H9 (cell line): ENCODE data around the gene TENM3. TPM values are rescaled to one million over a fixed set of nuclear protein-coding genes. Genes with fewer than 3 reads are reported as not detected.

Experiments used
- DNase-seq: peaks from one replicate; pipeline ENCODE4 v3.0.0-alpha.2; 2017
- H2AFZ ChIP-seq: one replicate; pipeline ENCODE4 v1.6.1; 2013; ENCODE audit warnings: mild to moderate bottlenecking, low read length, control low read depth, moderate library complexity
- H2AK5ac ChIP-seq: 2 replicates; pipeline ENCODE4 v1.6.1; 2013; ENCODE audit warnings: low read length, control low read depth, mixed read lengths; ENCODE audit not compliant: insufficient read length
- H2BK120ac ChIP-seq: one replicate; pipeline ENCODE4 v1.6.1; 2013; ENCODE audit warnings: low read depth, mild to moderate bottlenecking, low read length, control low read depth, inconsistent platforms; ENCODE audit not compliant: poor library complexity, severe bottlenecking
- H2BK12ac ChIP-seq: 2 replicates; pipeline ENCODE4 v1.6.1; 2013; ENCODE audit warnings: low read length, control low read depth, mixed read lengths, low read depth; ENCODE audit not compliant: insufficient read length
- H2BK15ac ChIP-seq: 2 replicates; pipeline ENCODE4 v1.6.1; 2013; ENCODE audit warnings: low read depth, low read length, control low read depth
- H2BK20ac ChIP-seq: one replicate; pipeline ENCODE4 v1.6.1; 2013; ENCODE audit warnings: low read depth, mild to moderate bottlenecking, low read length, control low read depth, inconsistent platforms; ENCODE audit not compliant: poor library complexity, severe bottlenecking
- H2BK5ac ChIP-seq: 2 replicates; pipeline ENCODE4 v1.6.1; 2013; ENCODE audit warnings: low read length, control low read depth, mixed read lengths; ENCODE audit not compliant: insufficient read length
- H3K14ac ChIP-seq: 2 replicates; pipeline ENCODE4 v1.6.1; 2013; ENCODE audit warnings: low read length, control low read depth; ENCODE audit not compliant: insufficient read depth
- H3K18ac ChIP-seq: 2 replicates; pipeline ENCODE4 v1.6.1; 2013; ENCODE audit warnings: low read depth, mild to moderate bottlenecking, mixed read lengths, low read length, control low read depth; ENCODE audit not compliant: insufficient read length
- H3K23ac ChIP-seq: 2 replicates; pipeline ENCODE4 v1.6.1; 2013; ENCODE audit warnings: low read length, control low read depth, mixed read lengths, low read depth; ENCODE audit not compliant: insufficient read length
- H3K23me2 ChIP-seq: 2 replicates; pipeline ENCODE4 v1.6.1; 2013; ENCODE audit warnings: low read depth, mild to moderate bottlenecking, mixed read lengths, low read length, control low read depth; ENCODE audit not compliant: insufficient read length, poor library complexity, severe bottlenecking
- H3K27ac ChIP-seq: 2 replicates; pipeline ENCODE4 v1.5.1; 2013; ENCODE audit warnings: low read length, control low read depth, mixed read lengths, low read depth; ENCODE audit not compliant: insufficient read length
- H3K27me3 ChIP-seq: 2 replicates; pipeline ENCODE4 v1.6.1; 2013; ENCODE audit warnings: low read length, control low read depth, inconsistent platforms; ENCODE audit not compliant: insufficient read depth
- H3K4ac ChIP-seq: 2 replicates; pipeline ENCODE4 v1.6.1; 2013; ENCODE audit warnings: low read depth, mild to moderate bottlenecking, control low read depth, inconsistent platforms, low read length, moderate library complexity
- H3K4me1 ChIP-seq: 2 replicates; pipeline ENCODE4 v1.6.1; 2013; ENCODE audit warnings: low read length, control low read depth, inconsistent platforms; ENCODE audit not compliant: insufficient read depth
- H3K4me2 ChIP-seq: 2 replicates; pipeline ENCODE4 v1.6.1; 2013; ENCODE audit warnings: low read length, control low read depth, mixed read lengths; ENCODE audit not compliant: insufficient read length, insufficient read depth
- H3K56ac ChIP-seq: 2 replicates; pipeline ENCODE4 v1.6.1; 2013; ENCODE audit warnings: low read depth, mild to moderate bottlenecking, mixed read lengths, low read length, control low read depth; ENCODE audit not compliant: insufficient read length
- H3K79me1 ChIP-seq: 2 replicates; pipeline ENCODE4 v1.6.1; 2013; ENCODE audit warnings: low read depth, mild to moderate bottlenecking, moderate library complexity, low read length, control low read depth, inconsistent platforms; ENCODE audit not compliant: insufficient read depth, poor library complexity, severe bottlenecking
- H3K79me2 ChIP-seq: 2 replicates; pipeline ENCODE4 v1.6.1; 2013; ENCODE audit warnings: low read length, control low read depth, inconsistent platforms; ENCODE audit not compliant: insufficient read depth
- H3K9ac ChIP-seq: 2 replicates; pipeline ENCODE4 v1.6.1; 2013; ENCODE audit warnings: low read length, control low read depth, mixed read lengths; ENCODE audit not compliant: insufficient read length; ENCODE audit errors: extremely low read depth
- H3K9me3 ChIP-seq: one replicate; pipeline ENCODE4 v1.6.1; 2013; ENCODE audit warnings: low read depth, low read length, inconsistent platforms; ENCODE audit not compliant: control insufficient read depth
- H3T11ph ChIP-seq: one replicate; pipeline ENCODE4 v1.6.1; 2013; ENCODE audit warnings: mild to moderate bottlenecking, low read length, control low read depth, inconsistent platforms
- H4K20me1 ChIP-seq: one replicate; pipeline ENCODE4 v1.6.1; 2013; ENCODE audit not compliant: control insufficient read depth, insufficient read length, insufficient read depth
- H4K5ac ChIP-seq: 2 replicates; pipeline ENCODE4 v1.6.1; 2013; ENCODE audit warnings: low read depth, mild to moderate bottlenecking, mixed read lengths, low read length, control low read depth; ENCODE audit not compliant: insufficient read length
- H4K8ac ChIP-seq: replicated peaks from 2 replicates; pipeline ENCODE4 v1.6.1; 2013; ENCODE audit warnings: low read length, control low read depth, mixed read lengths, low read depth; ENCODE audit not compliant: insufficient read length
- H4K91ac ChIP-seq: 2 replicates; pipeline ENCODE4 v1.6.1; 2013; ENCODE audit warnings: low read depth, mild to moderate bottlenecking, moderate library complexity, mixed read lengths, low read length, control low read depth; ENCODE audit not compliant: insufficient read length
- H3K27ac Mint-ChIP-seq, 3 experiments: 2 replicates in 2 of 3; 3 replicates in 1 of 3; pipeline ENCODE4 v1.8.0; 2020 to 2021; ENCODE audit warnings: mixed read lengths in 3 of 3, mild to moderate bottlenecking in 1 of 3, moderate library complexity in 1 of 3
- H3K27me3 Mint-ChIP-seq: 2 replicates; pipeline ENCODE4 v1.8.0; 2021; ENCODE audit warnings: low read depth, mild to moderate bottlenecking, moderate library complexity, mixed read lengths
- H3K36me3 Mint-ChIP-seq, 3 experiments: 2 replicates in 2 of 3; 3 replicates in 1 of 3; pipeline ENCODE4 v1.8.0; 2020 to 2021; ENCODE audit warnings: low read depth in 3 of 3, mixed read lengths in 3 of 3; ENCODE audit not compliant: insufficient read depth in 1 of 3
- H3K4me1 Mint-ChIP-seq, 2 experiments: 2 replicates each; pipeline ENCODE4 v1.8.0; 2020; ENCODE audit warnings: mixed read lengths in 2 of 2
- H3K4me3 Mint-ChIP-seq, 2 experiments: 2 replicates in 1 of 2; 3 replicates in 1 of 2; pipeline ENCODE4 v1.8.0; 2020 to 2021; ENCODE audit warnings: mild to moderate bottlenecking in 2 of 2, mixed read lengths in 2 of 2, moderate library complexity in 1 of 2
- H3K9me3 Mint-ChIP-seq, 2 experiments: 2 replicates in 1 of 2; 3 replicates in 1 of 2; pipeline ENCODE4 v1.8.0; 2020; ENCODE audit warnings: mild to moderate bottlenecking in 2 of 2, mixed read lengths in 2 of 2, moderate library complexity in 1 of 2
- CTCF ChIP-seq: fragments of 200-600 bp; sonication (generic); conservative IDR thresholded peaks from 3 replicates; pipeline ENCODE4 v1.8.0; 2021; ENCODE audit warnings: antibody characterized with exemption, mild to moderate bottlenecking
- WGBS: extraction: QIAGEN DNeasy Blood & Tissue Kit; methylation state at CpG from one replicate; pipeline ENCODE4 v1.1.7; 2013; ENCODE audit warnings: missing lambda C conversion rate, low lambda C conversion rate, mixed read lengths; ENCODE audit not compliant: insufficient read length; ENCODE audit errors: extremely low coverage; 5-methylcytosine and 5-hydroxymethylcytosine counted together
- total RNA-seq: library from RNA; stranded (reverse); gene quantifications from 2 replicates; pipeline ENCODE4 v1.2.1, GENCODE V29; 2021

TENM3 gene
- total RNA-seq, 1 experiment from 2014 or later: 49.6 TPM

GRCh38 chr4:182616476-182616875 lies 373.3 kb downstream of the TENM3 start:
- no peak overlapping the region for H2BK5ac ChIP-seq
- no peak overlapping the region for H3K23ac ChIP-seq
- no peak overlapping the region for H3T11ph ChIP-seq
- H3K9ac ChIP-seq: no peak overlapping the region
- no peak for TF ChIP-seq CTCF
- H4K20me1 ChIP-seq: no peaks in the 10 kb centered on the region
- H3K4ac ChIP-seq: no peak overlapping the region
- H3K27me3 ChIP-seq: no peaks in the 10 kb centered on the region
- Mint-ChIP-seq H3K27me3 (no peaks in the 10 kb centered on the region), H3K9me3 (no peaks in the 10 kb centered on the region), H3K36me3 (peaks cover 1 to 8% (median 4%) of the 10 kb centered on the region in 3 experiments; a peak in 6 of 7 replicates), H3K4me1 (peaks cover 12 to 15% of the 10 kb centered on the region in 2 experiments), H3K4me3 (no peak overlapping the region), H3K27ac (no peak overlapping the region)
- no peak overlapping the region for H2BK12ac ChIP-seq
- no peak overlapping the region for H4K91ac ChIP-seq
- H3K14ac ChIP-seq: no peak overlapping the region
- no peak overlapping the region for H2BK15ac ChIP-seq
- no peak overlapping the region for H2AFZ ChIP-seq
- no peaks in the 10 kb centered on the region for H3K9me3 ChIP-seq
- no peak overlapping the region for H4K5ac ChIP-seq
- no peak overlapping the region for H4K8ac ChIP-seq
- no peaks in the 10 kb centered on the region for H3K4me1 ChIP-seq
- H3K56ac ChIP-seq: no peak overlapping the region
- H3K27ac ChIP-seq: no peak overlapping the region
- H3K79me2 ChIP-seq: no peaks in the 10 kb centered on the region
- no peaks in the 10 kb centered on the region for H3K23me2 ChIP-seq
- H2AK5ac ChIP-seq: no peak overlapping the region
- no peak overlapping the region for H3K18ac ChIP-seq
- no peak overlapping the region for H3K4me2 ChIP-seq
- H2BK20ac ChIP-seq: no peak overlapping the region
- no CpG with 5 or more reads among the region's 4 CpGs for WGBS
- H2BK120ac ChIP-seq: no peak overlapping the region
- no peak for DNase-seq
- H3K79me1 ChIP-seq: no peaks in the 10 kb centered on the region
